ENCODE data around the gene PAPPA.
A peak's percentile ranks its signal among the peaks of the same experiment; 100 is the strongest.

The PAPPA gene

DNA sequence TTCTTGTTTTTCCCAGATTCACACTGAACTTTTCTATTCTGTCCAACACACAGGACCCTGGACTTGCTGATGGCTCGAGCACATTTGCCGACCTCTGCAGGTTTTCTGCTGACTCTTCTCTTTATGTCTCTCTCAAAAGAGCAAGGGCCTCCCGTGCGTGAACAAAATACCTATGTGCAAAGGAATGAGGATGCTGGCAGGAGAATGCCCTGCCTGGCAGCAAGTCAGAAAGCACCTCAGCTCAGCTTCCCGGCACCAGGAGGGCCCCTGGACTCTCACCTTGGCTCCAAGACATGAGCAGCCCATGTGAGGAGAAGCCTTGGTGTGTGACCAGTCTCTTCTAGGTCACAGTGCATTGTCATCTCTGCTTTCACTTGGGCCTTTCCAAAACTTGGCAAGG lies 36.1 kb downstream of the PAPPA start:
- DNase-seq: no peak

DNA sequence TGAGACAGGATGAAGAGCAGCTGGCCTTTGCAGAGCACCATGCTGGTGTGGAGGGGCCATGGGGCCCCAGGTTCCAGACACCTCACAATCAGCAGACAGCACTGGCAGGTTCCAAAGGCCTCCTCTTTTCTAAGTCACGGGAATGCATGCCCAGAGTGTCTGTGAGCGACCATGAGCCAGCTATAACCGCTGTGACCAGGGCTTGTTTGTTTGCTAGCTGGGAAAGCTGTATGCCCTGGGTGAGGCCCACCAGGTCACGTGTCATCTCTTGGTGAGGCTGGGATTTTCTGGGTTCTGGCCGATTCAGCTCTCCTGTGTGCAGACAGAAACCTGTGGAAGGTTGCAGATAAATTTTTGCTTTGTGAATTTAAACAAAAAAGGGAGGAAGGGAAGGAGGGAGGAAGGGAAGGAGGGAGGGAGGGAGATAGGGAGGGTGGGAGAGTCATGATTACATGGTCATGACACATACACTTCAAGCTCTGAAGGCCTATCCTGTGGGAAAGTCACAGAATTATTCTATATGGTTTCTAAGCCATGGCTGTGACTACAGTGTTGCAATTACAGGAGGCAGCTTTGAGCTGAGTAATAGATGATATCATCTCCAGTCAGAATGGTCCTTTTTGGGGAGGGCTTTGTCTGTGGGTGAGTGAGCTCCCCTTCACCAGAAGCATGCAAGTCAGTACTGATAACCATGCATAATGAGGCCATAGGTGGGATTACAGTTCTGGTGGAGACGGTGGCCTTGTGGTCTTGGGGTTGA lies 37.2 kb downstream of the PAPPA start:
- no peak for DNase-seq

DNA sequence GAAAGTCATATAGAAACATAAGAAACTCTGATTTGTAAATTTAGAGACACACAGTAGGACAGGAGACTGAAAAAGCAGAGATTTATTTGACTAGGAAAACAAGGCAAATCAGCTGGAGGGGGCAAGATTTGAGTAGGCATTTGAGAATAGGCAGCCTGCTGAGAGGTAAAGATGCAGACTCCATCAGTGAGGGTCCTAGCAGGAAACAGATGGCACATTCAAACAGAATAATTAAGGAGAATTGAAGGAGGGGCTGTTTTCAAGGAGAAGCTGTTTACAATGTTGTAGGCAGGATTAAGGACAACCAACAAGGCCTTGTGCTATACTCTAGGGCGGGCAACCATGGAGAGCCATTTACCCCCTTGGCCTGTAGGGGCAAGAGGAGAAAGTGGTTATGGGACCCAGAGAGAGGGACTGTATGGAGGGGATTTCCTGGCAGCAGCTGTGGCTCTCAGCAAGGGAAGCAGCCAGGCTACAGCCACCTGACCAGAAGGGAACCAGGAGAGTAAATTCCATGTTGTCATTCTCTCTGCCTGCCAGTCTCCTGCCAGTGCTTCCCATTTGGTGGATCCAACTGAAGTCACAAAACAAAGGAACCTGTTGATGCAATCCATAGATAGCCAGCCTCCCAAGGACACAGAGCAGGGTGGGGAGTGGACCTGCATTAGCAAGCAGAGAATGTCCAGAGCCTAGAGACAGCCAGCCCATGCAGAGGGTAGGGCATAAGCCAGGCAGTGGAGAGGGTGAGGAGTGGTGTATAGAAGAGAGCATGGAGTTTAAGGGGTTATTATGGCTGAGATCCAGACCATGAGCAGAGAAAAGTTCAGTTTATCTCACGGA lies 38.2 kb downstream of the PAPPA start:
- DNase-seq: no peak

DNA sequence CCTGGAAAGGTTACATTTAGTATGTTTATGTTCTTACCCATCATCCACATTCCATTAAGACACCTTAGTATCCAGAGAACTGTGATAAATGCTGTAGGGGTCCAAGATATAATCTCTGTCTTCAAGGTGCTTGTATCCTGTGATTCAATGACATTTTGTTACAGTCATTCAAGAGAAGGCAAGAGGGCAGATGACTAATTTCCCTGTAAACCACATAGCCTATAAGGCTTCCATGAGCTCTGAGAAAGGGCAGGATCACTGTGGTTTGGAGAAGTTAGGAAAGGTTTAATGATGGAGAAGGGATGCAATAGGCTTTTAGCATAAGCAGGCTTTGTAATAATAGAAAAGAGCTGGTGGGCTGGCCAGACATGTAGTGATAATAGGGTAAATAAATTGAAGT lies 40.0 kb downstream of the PAPPA start:
- DNase-seq: no peak

DNA sequence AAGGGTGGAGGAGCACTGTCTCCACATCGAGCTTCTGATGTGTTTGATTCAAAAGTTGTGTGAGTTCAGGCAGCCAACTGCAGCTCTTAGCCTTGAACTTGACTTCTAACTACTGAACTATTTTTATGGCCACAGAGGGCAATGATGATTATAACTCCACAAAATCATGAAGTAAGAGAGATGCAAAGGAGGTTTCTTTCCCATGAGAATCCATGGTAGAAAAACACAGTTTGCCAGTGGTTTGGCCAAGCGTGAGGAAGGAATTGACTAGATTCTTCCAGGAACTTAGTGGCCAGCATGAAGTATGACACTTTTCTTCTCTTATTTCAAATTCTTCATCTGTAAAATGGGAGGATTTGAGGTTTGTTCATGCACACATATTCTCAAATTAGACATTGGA lies 43.2 kb downstream of the PAPPA start:
- no peak for DNase-seq

DNA sequence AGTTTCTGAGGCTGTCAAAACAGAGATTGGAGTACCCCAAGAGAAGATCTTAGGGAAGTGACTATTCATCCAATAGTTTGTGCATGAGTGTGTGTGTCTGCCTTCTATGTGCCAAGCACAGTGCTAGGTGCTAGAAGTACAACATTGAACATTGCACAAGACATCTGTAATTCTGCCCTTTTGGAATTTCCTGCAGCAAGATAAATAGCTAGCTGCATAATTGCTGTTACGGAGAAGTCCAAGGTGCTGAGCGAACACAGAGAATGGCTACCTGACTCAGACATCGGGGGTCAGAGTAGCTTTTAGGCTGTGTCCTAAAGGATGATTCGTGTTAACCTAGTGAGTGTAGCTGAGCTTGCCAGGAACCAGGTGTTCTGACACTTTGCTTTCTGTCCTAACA lies 44.8 kb downstream of the PAPPA start:
- no peak for DNase-seq

DNA sequence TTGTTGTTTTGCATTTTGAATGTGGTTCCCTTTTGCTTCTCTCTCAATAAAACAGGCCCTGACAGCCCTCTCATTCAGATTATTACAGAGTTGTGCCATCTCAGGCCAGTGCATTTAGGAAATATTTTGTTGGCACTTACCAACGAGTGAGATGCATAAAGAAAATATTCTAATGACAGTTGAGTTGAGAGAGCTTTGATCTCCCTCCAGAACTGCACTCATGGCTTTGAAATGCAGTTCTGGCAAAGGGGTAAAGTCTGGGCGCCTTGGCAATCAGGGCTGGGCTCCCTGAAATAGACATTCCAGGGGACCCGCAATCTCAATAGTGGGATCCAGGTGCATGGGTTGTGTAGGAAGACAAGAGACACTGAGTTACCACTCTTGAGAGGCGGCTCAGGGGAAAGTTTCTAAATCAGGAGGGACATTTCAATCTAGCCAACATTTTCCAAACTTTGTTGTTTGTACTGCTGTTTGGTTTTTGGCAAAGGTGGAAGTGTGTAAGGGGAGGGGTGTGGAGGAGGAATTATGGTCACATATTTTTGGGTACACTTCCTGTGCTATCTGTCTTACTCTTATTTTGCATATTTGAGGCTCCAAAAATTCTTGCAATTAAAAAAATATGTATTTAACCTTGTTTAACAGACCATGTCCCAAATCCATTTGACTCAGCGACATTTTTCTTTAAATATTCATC lies 48.8 kb downstream of the PAPPA start:
- DNase-seq: no peak

DNA sequence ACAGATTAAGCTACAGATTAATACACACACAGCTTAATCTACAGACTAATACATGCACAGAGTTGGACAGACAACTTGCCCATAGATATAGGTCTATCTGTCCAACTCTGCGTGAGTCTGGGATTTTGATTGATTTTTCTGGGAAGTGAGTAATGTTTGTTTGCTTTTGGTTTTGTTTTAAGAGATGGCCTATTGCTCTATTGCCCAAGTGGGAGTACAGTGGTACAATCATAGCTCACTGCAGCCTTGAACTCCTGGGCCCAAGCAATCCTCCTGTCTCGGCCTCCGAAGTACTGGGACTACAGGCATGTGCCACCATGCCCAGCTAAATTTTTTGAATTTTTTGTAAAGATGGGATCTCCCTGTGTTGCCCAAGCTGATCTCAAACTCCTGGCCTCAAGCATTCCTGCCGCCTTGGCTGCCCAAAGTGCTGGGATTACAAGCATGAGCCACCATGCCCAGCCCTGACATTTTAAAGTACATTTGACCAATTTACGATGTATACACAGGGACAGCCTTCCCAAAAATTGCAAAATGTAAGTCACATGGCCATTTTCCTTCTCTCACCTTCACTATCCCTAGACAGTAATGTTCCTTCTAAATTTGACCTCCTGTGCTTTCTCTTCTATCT lies 50.8 kb downstream of the PAPPA start:
- no peak for DNase-seq

DNA sequence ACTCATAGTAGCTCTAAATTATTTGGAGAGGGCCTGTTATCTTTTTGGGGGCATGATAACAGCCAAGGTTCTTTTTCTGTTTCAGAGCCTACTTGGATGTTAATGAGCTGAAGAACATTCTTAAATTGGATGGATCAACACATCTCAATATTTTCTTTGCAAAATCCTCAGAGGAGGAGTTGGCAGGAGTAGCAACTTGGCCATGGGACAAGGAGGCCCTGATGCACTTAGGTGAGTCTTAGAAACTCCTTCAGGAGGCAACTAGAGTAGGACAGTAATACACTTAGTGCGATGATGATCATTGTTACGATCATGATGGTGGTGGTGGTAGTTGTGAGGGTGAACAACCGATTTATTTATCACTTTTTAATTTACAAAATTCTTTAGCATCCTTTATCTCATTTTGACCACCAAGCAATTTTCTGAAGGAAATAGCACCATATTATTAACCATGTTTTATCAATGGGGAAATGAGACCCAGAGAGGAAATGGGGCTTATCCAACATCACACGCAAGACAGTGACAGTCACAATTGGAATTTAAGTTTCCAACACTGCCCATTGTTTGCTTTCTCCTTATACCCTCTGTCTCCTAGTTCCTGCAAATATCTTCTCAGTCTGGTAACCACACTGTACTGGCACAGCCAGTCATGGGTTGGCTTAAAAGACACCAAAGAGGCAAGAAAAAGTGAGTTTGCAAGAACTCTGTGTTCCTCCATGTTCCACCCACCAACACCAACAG lies 54.0 kb downstream of the PAPPA start:
- no peak for DNase-seq

DNA sequence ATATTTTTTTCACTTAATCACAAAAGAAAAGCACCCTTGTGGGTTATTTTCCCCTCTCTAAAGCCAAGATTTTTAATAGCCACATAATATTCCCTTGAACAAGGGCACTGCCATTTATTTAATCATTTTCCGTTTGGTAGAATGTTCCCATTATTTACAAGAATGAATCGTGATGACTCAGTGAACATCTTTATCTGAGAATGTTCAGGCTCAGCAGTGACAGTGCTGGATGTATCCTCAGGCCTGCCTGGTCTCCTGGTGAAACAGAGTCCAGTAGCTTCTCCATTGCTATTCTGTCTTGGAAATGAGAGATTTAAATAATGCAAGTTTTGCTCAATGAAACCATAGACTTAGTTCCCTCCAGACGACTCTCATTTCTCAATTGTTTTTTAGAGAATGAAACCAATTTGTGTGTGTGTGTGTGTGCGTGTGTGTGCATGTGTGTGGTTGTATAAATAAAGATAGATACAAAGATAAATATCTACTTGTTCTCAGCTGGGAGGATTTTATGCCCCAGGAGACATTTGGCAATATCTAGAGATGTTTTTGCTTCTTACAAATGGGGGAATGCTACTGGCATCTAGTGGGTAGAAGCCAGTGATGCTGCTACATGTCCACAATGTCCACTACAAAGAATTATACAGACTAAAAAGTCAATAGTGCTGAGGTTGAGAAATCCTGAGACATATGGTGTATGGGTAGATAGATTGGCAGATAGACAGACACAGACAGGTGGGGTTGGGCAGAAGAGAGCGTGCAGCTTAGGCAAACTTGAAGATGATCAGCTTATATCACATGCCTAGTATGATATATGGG lies 55.0 kb downstream of the PAPPA start:
- no peak for DNase-seq

DNA sequence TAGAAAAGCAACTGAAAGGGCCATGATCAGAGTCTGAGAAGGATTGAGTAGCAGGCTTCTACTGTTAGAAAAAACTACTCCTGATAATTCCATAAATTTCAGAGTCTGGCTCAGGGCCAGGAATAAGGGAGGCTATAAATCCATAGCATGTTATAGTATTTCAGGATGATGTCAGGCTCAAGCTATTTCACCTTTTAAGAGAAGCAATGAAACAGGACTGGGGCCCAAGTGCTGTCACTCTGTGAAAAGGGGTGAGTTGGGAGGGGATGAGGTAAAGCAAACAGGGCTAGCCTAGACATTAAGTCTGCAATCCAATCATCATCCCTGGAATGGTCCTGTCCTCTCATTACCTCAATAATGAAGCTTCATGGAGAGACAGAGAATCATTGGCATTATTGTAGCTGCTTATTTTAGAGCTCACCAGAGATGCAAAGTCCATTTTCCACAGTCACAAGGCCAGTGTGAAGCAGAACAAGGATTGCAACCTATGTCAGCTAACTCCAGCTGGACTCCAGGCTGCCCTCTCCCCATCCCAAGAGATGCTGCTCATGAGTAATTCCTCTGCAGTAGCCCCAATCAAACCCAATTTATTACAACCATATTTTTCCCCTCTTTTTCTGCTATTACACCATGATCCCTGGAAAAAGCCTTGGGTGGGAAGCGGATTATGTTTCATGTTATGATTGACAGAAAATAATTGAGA lies 56.0 kb downstream of the PAPPA start:
- DNase-seq: no peak

DNA sequence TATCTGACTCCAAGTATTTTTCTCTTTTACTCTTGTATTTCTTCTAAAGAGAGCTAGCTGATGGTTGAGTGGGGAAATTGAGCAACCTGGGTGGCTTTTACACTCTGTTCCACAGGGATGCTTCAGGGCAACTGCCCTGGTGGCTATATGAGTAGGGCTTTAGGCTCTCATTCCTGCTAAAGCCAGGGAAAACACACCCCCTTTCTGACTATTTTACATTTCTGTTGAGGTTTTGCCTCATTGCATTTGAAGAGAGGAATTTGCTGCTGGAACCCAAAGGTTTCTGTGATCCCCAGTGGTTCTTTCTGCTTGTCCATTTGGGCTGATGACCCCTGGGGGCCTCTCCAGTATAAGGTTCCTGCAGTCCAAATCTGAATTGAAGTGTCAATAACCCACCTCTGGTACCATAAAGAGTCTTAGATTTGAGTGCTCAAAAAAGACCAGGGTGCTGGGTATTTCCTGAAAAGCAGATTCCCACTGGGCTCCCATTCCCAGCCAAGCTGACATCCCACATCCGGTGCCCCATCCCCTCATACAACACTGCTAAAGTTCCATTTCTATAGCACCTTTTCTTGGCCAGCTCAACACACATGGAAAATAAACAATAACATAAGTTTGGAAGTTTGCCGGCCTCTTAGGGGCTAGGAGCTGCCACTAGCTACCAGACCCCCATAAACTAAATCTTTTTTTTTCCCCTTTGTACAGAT lies 59.5 kb downstream of the PAPPA start:
- no peak for DNase-seq

DNA sequence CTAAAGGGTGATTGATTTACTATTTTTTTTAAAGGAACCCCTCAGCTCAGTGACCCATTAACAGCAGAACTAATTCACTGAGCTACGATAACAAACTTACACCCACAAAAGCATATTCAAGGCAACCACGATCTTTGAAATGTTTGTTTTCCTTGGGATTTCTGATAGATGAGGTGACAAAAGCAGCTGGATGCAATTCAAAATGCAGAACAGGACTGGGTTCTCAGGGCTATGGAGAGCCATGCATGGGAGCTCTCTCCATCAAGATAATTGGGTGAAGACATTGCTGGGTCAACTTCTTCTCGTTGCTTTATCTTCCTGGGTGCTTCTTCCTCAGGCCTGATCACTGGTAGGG lies 60.1 kb downstream of the PAPPA start:
- DNase-seq: no peak

DNA sequence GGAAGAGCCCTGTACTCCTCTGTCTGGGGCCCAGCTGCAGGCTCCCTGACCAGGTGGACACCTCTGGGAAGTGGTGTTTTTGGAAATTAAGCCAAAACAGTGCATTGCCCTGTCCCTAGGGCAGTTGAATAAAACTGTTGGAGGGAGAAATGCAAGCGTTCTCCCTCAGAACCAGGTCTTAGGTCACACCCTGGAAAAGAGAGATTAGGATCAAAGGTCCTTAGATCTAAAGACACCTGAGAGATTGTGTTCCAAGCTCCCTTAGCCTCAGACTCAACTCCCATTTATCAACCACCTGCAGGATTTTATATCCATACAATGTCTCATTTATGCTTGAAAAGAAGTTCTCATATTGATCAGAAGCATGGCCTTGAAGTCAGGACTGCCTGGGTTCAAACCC lies 64.8 kb downstream of the PAPPA start:
- DNase-seq: no peak

DNA sequence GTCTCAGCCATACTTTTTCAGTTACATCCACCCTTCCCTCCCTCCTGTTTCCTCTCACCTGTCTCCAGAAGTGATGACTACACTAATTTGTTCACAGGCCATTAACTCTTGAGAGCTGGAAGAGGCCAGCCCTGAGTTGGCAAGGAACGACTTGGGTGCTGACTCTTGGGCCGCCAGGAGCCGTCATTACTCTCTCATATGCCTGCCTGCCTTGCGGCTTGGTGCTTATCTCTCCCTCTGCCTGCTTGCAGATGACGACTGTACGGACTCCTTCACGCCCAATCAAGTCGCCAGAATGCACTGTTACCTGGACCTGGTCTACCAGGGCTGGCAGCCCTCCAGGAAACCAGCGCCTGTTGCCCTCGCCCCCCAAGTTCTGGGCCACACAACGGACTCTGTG lies 66.1 kb downstream of the PAPPA start:
- peak; percentile 19 to 57 for DNase-seq

DNA sequence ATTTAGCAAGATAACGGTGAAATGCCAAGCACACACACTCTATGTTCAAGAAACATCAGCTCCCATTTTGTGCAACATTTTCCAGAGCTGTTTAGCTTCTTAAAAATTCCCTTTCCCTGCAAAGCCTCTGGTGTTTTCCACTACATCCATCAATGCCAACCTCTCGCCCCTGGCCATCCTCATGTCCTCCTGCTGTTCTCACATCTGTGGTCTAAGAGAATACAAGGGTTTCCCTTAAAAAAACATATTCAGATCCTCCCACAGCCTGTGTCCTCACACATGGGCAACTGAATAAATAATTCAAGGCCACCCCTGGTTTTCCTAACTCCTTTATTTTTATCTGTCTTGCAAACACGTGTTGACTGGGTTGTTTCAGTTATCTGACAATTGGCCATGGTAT lies 70.3 kb downstream of the PAPPA start:
- no peak for DNase-seq

DNA sequence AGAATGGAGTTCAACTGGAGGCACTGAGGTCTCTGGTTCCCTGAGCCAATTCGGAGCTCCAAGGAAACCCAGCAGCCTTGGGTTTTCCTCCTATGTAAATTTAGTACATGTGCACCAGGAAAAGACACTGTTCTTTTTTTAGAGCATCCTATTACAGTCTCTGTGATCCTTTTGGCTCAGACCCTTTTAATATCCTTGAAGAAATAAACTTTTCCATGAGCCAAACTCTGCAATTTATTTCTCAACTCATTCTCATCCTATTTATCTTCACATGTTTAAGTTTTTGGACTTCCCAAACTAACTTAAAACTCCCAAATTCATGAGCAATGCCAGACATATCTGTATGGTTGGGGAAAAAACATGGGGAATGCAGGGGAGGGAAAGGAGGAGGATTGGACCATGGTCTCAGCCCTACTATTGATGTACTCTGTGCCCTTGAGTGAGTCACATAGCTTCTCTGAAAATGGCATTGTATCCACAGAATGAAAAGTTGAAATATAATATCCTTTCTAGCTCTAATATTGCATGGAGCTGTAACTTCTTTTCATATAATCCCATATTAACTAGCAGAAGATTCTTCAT lies 76.6 kb downstream of the PAPPA start:
- no peak for DNase-seq

DNA sequence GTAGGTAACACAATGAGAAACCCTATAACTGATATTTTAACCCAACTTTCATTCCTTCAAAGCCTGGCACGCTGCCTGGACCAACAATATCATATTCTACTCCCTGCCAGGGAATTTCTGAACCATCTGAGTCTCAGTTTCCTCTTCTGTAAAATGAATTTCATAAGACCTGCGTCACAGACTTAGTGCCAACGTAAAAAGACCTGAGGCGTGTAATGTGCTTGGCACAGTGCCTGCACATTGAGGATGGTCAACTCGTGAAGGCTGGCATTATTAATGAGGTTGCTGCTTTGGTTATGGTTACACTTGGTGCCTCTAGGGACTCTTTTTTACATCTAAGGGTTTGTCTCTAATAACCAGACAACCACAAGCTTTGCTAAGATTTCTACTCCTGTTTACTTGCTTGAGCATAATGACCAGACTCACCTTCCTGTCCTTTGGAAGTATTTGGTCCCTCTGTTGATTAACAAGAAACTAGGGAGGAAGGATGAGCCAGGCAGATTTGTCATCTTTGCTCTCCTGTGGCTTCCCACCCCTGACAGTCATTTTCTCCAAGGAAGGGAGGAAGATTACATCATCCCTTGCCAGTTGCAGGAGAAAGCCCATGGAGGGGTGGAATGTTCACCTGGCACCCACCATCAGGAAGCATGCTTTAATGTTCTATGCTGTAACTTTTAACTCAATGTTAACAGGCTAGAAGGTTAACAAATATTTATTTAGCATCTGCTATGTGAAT lies 79.0 kb downstream of the PAPPA start:
- no peak for DNase-seq

DNA sequence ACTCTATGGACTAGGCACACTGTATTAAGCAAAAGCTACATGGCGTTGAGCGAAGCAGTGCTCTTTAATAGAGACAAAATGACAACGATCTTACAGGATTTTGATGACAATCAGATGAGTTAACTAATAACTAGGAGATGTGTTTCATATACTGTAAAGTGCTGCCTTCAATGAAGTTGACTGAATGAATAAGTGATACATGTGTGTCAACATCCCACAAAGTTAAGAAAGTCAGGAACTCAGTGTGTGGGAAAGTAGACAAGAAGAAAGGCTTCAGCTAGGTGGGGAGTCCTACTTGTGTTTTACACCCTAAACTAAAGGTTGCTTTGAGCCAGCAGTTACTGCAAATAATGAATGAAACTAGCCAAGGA lies 79.6 kb downstream of the PAPPA start:
- no peak for DNase-seq

All from NCI-H187 (cell line).